ENCODE data around the gene LYL1.

Gene LYL1

GRCh38 chr19:13095934-13096927, 6.4 kb downstream of the LYL1 start:
- Mint-ChIP-seq H3K36me3 (ENCODE audit: low read depth) (no peaks in the 10 kb centered on the region), H3K4me3 (peak overlapping the region; percentile 50 to 70 (median 52)), H3K27me3 (ENCODE audit: low read depth) (peaks cover 78% of the 10 kb centered on the region), H3K4me1 (peaks cover 53% of the 10 kb centered on the region), H3K9me3 (no peaks in the 10 kb centered on the region), H3K27ac (peak overlapping the region; percentile 10 to 58 (median 34))
- TF ChIP-seq, protein P1, sequence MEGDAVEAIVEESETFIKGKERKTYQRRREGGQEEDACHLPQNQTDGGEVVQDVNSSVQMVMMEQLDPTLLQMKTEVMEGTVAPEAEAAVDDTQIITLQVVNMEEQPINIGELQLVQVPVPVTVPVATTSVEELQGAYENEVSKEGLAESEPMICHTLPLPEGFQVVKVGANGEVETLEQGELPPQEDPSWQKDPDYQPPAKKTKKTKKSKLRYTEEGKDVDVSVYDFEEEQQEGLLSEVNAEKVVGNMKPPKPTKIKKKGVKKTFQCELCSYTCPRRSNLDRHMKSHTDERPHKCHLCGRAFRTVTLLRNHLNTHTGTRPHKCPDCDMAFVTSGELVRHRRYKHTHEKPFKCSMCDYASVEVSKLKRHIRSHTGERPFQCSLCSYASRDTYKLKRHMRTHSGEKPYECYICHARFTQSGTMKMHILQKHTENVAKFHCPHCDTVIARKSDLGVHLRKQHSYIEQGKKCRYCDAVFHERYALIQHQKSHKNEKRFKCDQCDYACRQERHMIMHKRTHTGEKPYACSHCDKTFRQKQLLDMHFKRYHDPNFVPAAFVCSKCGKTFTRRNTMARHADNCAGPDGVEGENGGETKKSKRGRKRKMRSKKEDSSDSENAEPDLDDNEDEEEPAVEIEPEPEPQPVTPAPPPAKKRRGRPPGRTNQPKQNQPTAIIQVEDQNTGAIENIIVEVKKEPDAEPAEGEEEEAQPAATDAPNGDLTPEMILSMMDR (IDR thresholded peaks at IDR 0.05; ENCODE audit: unreplicated experiment in 3 of 3), result peak in 2 of 3 experiments; percentile 23 to 27

DNA sequence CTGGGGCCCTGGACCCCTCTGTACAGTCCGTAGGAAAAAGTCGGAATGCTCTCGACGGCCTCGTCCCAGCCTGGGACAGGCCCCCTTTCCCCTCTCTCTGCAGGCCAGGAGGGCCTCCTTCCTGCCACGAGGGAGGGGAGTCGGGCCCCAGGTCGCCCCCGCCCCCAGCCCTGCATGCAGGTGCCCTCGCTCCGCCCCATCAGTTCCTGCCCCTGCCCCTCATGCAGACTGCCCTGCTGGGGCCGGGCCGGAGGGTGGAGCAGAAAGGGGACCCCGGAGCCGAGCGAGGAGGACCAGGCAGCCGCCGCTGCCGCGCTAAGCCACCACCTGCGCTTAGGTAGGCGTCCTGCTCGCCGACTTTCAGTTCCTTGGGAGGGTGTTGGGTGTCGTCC, 7.3 kb downstream of the LYL1 start:
- TF ChIP-seq, protein P1 (IDR thresholded peaks at IDR 0.05; ENCODE audit: unreplicated experiment in 3 of 3), result no peak
- H3K9me3 Mint-ChIP-seq, result no peaks in the 10 kb centered on the region
- no peak overlapping the region for H3K27ac Mint-ChIP-seq
- peak overlapping the region in 1 of 3 experiments; percentile 70 for H3K4me3 Mint-ChIP-seq
- peaks cover 59% of the 10 kb centered on the region for H3K4me1 Mint-ChIP-seq
- H3K27me3 Mint-ChIP-seq (ENCODE audit: low read depth), result peaks cover 77% of the 10 kb centered on the region
- H3K36me3 Mint-ChIP-seq (ENCODE audit: low read depth), result no peaks in the 10 kb centered on the region

GRCh38 chr19:13094771-13095392, 7.8 kb downstream of the LYL1 start:
- peak overlapping the region in 1 of 3 experiments; percentile 49 for H3K4me3 Mint-ChIP-seq
- TF ChIP-seq, protein P1 (IDR thresholded peaks at IDR 0.05; ENCODE audit: unreplicated experiment in 3 of 3), result no peak
- H3K27me3 Mint-ChIP-seq (ENCODE audit: low read depth), result peaks cover 75% of the 10 kb centered on the region
- peak overlapping the region in 2 of 3 experiments; percentile 76 to 95 for H3K27ac Mint-ChIP-seq
- peaks cover 54% of the 10 kb centered on the region for H3K4me1 Mint-ChIP-seq
- H3K9me3 Mint-ChIP-seq, result no peaks in the 10 kb centered on the region
- no peaks in the 10 kb centered on the region for H3K36me3 Mint-ChIP-seq (ENCODE audit: low read depth)

DNA sequence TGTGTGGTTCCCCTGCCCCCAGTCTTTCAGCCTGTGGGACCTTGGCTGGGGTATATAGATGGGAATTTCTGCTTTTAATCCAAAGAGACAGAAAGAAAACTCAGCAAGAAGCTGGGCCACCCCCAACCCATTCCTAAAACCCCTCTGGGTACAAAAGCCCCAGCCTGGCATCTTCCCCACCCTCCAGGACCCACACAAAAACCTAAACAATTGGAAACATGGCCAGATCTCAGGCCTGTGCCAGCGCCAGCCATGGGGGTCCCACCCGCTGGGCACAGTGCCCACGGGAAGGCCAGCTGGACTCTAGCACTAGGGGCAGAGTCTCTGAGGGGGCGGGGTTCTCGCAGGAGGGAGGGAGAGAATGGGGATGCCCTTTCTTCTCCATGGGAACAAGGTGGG, 8.6 kb downstream of the LYL1 start:
- no peaks in the 10 kb centered on the region for H3K9me3 Mint-ChIP-seq
- H3K27ac Mint-ChIP-seq, result peak overlapping the region in 2 of 3 experiments; percentile 76 to 95
- H3K27me3 Mint-ChIP-seq (ENCODE audit: low read depth), result peaks cover 69% of the 10 kb centered on the region
- H3K36me3 Mint-ChIP-seq (ENCODE audit: low read depth), result no peaks in the 10 kb centered on the region
- TF ChIP-seq, protein P1 (IDR thresholded peaks at IDR 0.05; ENCODE audit: unreplicated experiment in 3 of 3), result no peak
- H3K4me1 Mint-ChIP-seq, result peaks cover 52% of the 10 kb centered on the region
- peak overlapping the region in 1 of 3 experiments; percentile 10 for H3K4me3 Mint-ChIP-seq

DNA sequence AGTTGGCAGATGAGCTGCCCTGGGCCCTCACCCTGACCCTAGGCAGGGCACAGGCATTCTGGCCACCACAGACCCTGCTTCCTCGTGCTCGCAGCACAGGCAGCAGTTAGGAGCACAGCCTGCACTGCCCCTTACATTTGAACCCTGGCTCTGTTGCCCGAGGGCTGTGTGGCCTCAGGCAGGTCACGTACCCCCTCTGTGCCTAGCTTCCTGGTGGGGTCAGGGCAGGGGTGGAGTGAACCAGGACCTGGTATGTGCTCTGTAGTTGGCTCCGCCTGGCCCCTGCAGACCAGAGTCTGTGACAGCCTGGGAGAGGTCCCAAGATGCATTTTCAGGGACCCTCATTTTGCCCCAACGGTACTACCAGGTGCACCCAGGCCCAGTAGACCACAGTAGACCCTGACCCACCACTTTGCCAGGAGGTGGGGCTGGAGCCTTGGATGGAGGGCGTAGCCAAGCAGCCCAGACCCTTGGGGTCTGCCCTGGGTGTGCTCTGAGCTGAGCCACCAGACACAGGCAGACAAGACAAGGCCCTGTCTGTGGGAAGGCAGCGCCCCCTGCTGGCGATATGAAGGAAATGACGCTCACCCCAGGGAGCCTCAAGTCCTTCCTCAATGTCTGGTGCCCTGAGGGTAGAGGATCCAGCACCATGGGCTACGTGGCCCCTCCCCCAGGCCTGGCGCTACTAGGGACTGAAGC, 9.1 kb downstream of the LYL1 start:
- peak overlapping the region in 2 of 3 experiments; percentile 76 to 95 for H3K27ac Mint-ChIP-seq
- H3K4me3 Mint-ChIP-seq, result peak overlapping the region in 1 of 3 experiments; percentile 10
- peaks cover 47% of the 10 kb centered on the region for H3K4me1 Mint-ChIP-seq
- H3K36me3 Mint-ChIP-seq (ENCODE audit: low read depth), result no peaks in the 10 kb centered on the region
- H3K9me3 Mint-ChIP-seq, result no peaks in the 10 kb centered on the region
- TF ChIP-seq, protein P1 (IDR thresholded peaks at IDR 0.05; ENCODE audit: unreplicated experiment in 3 of 3), result peak; percentile 94 to 98 (median 96)
- peaks cover 68% of the 10 kb centered on the region for H3K27me3 Mint-ChIP-seq (ENCODE audit: low read depth)
